ENCODE results near the gene SLC24A3. TPM values are rescaled to one million over a fixed set of nuclear protein-coding genes. Genes with fewer than 3 reads are reported as not detected.

SLC24A3 gene
- total RNA-seq, 1 donor from 2014 or later = 0.11 TPM

GRCh38 chr20:19251506-19251905, 39.1 kb downstream of the SLC24A3 start:
- Mint-ChIP-seq H3K27me3 (ENCODE audit: unreplicated experiment) (no peaks in the 10 kb centered on the region), H3K36me3 (ENCODE audit: unreplicated experiment) (no peaks in the 10 kb centered on the region)

DNA sequence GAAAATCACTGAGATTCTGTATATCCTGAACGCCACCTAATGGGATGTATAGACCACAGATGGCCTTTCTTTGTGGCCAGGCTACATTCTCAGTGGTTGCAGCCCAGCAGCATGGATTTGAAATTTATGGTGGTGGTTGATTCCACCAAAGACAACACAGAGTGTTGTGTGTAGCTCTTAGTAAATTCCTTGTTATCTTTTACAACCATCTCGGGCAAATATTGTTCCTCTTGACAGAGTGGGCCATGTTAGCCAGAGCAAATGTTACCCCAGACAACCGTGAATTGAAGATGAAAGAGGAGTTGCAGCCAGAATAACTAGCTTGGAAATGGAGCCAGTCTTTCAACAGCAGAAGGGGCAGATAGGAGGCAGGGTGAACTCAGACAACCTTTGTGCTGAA, 39.5 kb downstream of the SLC24A3 start:
- no peak overlapping the region for H3K27ac Mint-ChIP-seq (ENCODE audit: unreplicated experiment)
- no peak overlapping the region for H3K4me3 Mint-ChIP-seq (ENCODE audit: unreplicated experiment)
- H3K4me1 Mint-ChIP-seq (ENCODE audit: unreplicated experiment) = no peaks in the 10 kb centered on the region
- peak; percentile 15 for DNase-seq (ENCODE audit: extremely low spot score, unreplicated experiment)
- H3K36me3 Mint-ChIP-seq (ENCODE audit: unreplicated experiment) = no peaks in the 10 kb centered on the region
- peaks cover 7% of the 10 kb centered on the region for H3K9me3 Mint-ChIP-seq (ENCODE audit: unreplicated experiment)
- TF ChIP-seq CTCF (IDR thresholded peaks at IDR 0.05) = no peak
- no peaks in the 10 kb centered on the region for H3K27me3 Mint-ChIP-seq (ENCODE audit: unreplicated experiment)

More at GRCh38 chr20:19251506-19251905, 39.1 kb downstream of the SLC24A3 start:
- TF ChIP-seq CTCF (IDR thresholded peaks at IDR 0.05) = no peak
- no peaks in the 10 kb centered on the region for H3K4me1 Mint-ChIP-seq (ENCODE audit: unreplicated experiment)
- peak; percentile 66 for DNase-seq (ENCODE audit: extremely low spot score, unreplicated experiment)
- H3K4me3 Mint-ChIP-seq (ENCODE audit: unreplicated experiment) = no peak overlapping the region
- no peak overlapping the region for H3K27ac Mint-ChIP-seq (ENCODE audit: unreplicated experiment)
- peaks cover 7% of the 10 kb centered on the region for H3K9me3 Mint-ChIP-seq (ENCODE audit: unreplicated experiment)

DNA sequence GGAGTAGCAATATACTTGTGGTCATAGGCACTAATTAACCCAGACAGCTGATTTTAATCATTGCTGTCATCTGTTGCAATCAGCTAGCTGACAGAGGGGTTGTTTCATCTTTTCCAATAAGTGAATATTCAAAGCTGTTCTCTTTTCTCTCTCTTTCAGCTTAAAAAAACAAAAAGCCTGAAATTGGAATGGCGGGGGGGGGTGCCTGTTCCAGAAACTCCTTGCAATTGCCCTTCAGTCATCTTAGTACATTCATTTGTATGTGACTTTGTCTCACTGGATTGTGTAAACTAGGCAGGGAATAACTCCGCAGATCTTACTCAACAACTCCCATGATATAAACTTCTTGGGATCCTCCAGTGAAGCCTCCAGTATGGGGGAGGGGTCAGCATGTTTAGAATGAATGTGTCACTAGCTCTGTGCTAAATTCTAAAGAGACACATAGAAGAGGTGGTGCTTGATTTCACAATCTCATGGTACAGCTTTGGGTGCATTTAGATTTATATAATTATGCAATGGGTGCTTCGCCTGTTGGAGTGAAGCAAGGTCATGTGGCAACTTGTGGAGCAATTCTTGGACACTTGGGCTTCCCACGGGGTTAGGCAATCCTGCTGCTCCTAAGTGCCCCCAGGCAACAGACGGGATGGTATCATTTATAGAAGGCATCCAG, 40.1 kb downstream of the SLC24A3 start:
- H3K4me3 Mint-ChIP-seq (ENCODE audit: unreplicated experiment) = no peak overlapping the region
- TF ChIP-seq CTCF (IDR thresholded peaks at IDR 0.05) = no peak
- H3K4me1 Mint-ChIP-seq (ENCODE audit: unreplicated experiment) = no peaks in the 10 kb centered on the region
- no peaks in the 10 kb centered on the region for H3K36me3 Mint-ChIP-seq (ENCODE audit: unreplicated experiment)
- no peaks in the 10 kb centered on the region for H3K27me3 Mint-ChIP-seq (ENCODE audit: unreplicated experiment)
- H3K27ac Mint-ChIP-seq (ENCODE audit: unreplicated experiment) = no peak overlapping the region
- peak; percentile 0 for DNase-seq (ENCODE audit: extremely low spot score, unreplicated experiment)
- H3K9me3 Mint-ChIP-seq (ENCODE audit: unreplicated experiment) = peaks cover 7% of the 10 kb centered on the region

DNA sequence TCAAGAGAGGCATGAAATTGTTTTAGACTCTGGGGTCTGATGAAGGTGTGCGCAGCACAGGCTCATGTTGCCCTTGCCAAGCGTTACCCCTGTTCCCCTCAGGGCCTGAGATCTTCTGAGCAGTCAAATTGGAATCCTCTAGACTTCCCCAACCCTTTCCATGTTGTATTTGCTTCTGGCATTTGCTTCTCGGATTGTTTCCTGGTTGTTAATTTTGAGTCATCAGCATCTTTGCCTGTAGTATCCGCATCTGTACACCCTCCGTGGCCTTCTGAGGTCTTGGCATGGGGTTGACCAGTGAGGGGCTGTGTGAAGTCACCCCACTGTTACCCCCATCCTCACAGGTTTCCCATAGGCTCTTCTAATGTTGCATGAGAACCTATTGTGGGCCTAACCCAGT, 40.9 kb downstream of the SLC24A3 start:
- H3K27me3 Mint-ChIP-seq (ENCODE audit: unreplicated experiment) = no peaks in the 10 kb centered on the region
- TF ChIP-seq CTCF (IDR thresholded peaks at IDR 0.05) = no peak
- no peaks in the 10 kb centered on the region for H3K36me3 Mint-ChIP-seq (ENCODE audit: unreplicated experiment)
- no peaks in the 10 kb centered on the region for H3K4me1 Mint-ChIP-seq (ENCODE audit: unreplicated experiment)
- H3K4me3 Mint-ChIP-seq (ENCODE audit: unreplicated experiment) = no peak overlapping the region
- H3K9me3 Mint-ChIP-seq (ENCODE audit: unreplicated experiment) = peaks cover 7% of the 10 kb centered on the region
- no peak for DNase-seq (ENCODE audit: extremely low spot score, unreplicated experiment)
- no peak overlapping the region for H3K27ac Mint-ChIP-seq (ENCODE audit: unreplicated experiment)

DNA sequence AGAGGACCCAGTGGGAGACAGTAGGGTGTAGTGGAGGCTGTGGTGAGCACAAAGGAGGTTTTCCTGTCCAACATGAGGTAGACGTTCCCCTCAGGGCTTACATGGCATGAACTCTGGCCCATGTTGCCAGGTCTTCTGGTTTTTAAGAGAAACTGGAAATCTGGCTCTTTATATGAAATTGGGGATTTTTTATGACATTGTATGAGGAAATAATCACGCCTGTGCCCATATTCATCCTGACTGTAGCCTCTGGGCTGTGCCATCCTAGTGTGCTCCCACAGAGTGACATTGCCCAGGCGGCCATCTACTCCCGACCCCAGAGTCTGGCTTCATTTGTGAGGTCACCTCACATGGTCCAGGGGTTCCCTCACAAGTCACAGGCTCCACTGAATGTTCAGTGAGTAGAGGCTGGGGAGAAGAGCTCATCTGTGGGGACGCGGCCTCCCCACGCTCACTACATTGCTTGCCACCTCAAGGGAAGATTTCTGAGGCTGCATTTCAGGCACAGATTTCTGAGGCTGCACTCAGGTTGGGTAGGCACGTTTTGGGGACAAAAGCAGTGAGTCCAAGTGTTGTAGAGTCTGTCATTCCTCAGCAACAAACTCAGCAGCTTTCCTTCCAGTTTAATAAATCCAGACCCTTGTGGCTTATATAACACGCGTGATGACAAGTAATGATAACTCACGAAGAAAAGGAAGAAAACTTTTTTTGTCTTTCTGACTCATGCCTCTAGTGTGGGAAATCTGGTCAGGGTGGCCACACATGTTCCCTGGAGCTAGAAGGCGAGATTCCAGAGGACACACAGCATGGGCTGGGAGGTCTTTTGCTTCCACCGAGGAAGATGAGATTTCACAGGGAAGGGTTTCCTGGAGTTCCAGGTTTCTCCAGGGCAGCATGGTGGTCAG, 41.7 kb downstream of the SLC24A3 start:
- peaks cover 7% of the 10 kb centered on the region for H3K9me3 Mint-ChIP-seq (ENCODE audit: unreplicated experiment)
- no peak overlapping the region for H3K4me3 Mint-ChIP-seq (ENCODE audit: unreplicated experiment)
- H3K27ac Mint-ChIP-seq (ENCODE audit: unreplicated experiment) = no peak overlapping the region
- H3K36me3 Mint-ChIP-seq (ENCODE audit: unreplicated experiment) = no peaks in the 10 kb centered on the region
- H3K27me3 Mint-ChIP-seq (ENCODE audit: unreplicated experiment) = no peaks in the 10 kb centered on the region
- H3K4me1 Mint-ChIP-seq (ENCODE audit: unreplicated experiment) = no peaks in the 10 kb centered on the region
- DNase-seq (ENCODE audit: extremely low spot score, unreplicated experiment) = peak; percentile 57
- no peak for TF ChIP-seq CTCF (IDR thresholded peaks at IDR 0.05)
